CD4-positive, alpha-beta T cell treated with Interleukin-15 for 4 hours (primary cell): ENCODE results near the gene GAPVD1.
"Not testable (repeated sequence)": the region's sequence is repeated elsewhere in the genome, so short reads cannot be mapped to it uniquely, and the experiment has no call there.

Source experiments
- DNase-seq: peaks from one replicate; pipeline ENCODE4 v3.0.0-alpha.2; 2020; ENCODE audit warnings: low spot score

Gene GAPVD1

GRCh38 chr9:125374443-125375309 lies 113.0 kb downstream of the GAPVD1 start:
- peak; percentile 62 for DNase-seq

- DNase-seq = no peak
Measured at GRCh38 chr9:125375820-125376219, 114.2 kb downstream of the GAPVD1 start.

- DNase-seq = no peak
Measured at GRCh38 chr9:125376261-125377226, 114.9 kb downstream of the GAPVD1 start.

- no peak for DNase-seq
Measured at GRCh38 chr9:125377584-125378250, 116.1 kb downstream of the GAPVD1 start.

- no peak for DNase-seq
Measured at GRCh38 chr9:125378778-125379177, 117.2 kb downstream of the GAPVD1 start.

- no peak for DNase-seq
Measured at GRCh38 chr9:125379208-125379607, 117.6 kb downstream of the GAPVD1 start.

- no peak for DNase-seq
Measured at GRCh38 chr9:125380406-125380805, 118.8 kb downstream of the GAPVD1 start.

GRCh38 chr9:125387861-125388524 lies 126.4 kb downstream of the GAPVD1 start:
- no peak for DNase-seq

GRCh38 chr9:125388978-125389377 lies 127.4 kb downstream of the GAPVD1 start:
- no peak for DNase-seq

- no peak for DNase-seq
Measured at GRCh38 chr9:125391704-125392103, 130.1 kb downstream of the GAPVD1 start.

- no peak for DNase-seq
Measured at GRCh38 chr9:125393426-125393825, 131.8 kb downstream of the GAPVD1 start.

- DNase-seq = no peak
Measured at GRCh38 chr9:125396799-125397198, 135.2 kb downstream of the GAPVD1 start.

- no peak for DNase-seq
Measured at GRCh38 chr9:125397736-125398135, 136.1 kb downstream of the GAPVD1 start.

- DNase-seq = no peak
Measured at GRCh38 chr9:125398243-125398642, 136.6 kb downstream of the GAPVD1 start.

GRCh38 chr9:125399165-125399564 lies 137.5 kb downstream of the GAPVD1 start:
- DNase-seq = no peak

GRCh38 chr9:125399666-125400065 lies 138.0 kb downstream of the GAPVD1 start:
- no peak for DNase-seq

GRCh38 chr9:125400232-125400631 lies 138.6 kb downstream of the GAPVD1 start:
- not testable (repeated sequence) for DNase-seq

GRCh38 chr9:125400725-125401716 lies 139.4 kb downstream of the GAPVD1 start:
- DNase-seq = no peak

- DNase-seq = no peak
Measured at GRCh38 chr9:125404733-125405132, 143.1 kb downstream of the GAPVD1 start.
